GM10248 (cell line): ENCODE results near the gene GNL3.
"Not testable (repeated sequence)": the region's sequence is repeated elsewhere in the genome, so short reads cannot be mapped to it uniquely, and the experiment has no call there.

ENCODE experiments used
- CTCF ChIA-PET: fragments of 300-600 bp; sonication (Branson Sonifier 250); formaldehyde crosslinking; extraction: SDS; loops from one replicate; lab custom pipeline; 2021; ENCODE audit warnings: antibody characterized with exemption; lab: Yijun Ruan, JAX
- POLR2A ChIA-PET: fragments of 350-650 bp; sonication (Branson Sonifier 250); formaldehyde crosslinking; extraction: SDS; loops from one replicate; lab custom pipeline; 2020; ENCODE audit warnings: antibody characterized with exemption; lab: Yijun Ruan, JAX
- DNase-seq: peaks from one replicate; pipeline ENCODE4 v3.0.0; 2012; ENCODE audit errors: extremely low spot score
- TF ChIP-seq, protein P1 (sequence below): IDR thresholded peaks from 2 replicates; pipeline ENCODE4 v1.5.1; 2012; ENCODE audit warnings: mild to moderate bottlenecking, low read depth; ENCODE audit errors: extremely low read depth, missing control alignments, control extremely low read depth

The GNL3 gene

GRCh38 chr3:52651592-52651991 lies 34.2 kb upstream of the GNL3 start:
- TF ChIP-seq, protein P1, sequence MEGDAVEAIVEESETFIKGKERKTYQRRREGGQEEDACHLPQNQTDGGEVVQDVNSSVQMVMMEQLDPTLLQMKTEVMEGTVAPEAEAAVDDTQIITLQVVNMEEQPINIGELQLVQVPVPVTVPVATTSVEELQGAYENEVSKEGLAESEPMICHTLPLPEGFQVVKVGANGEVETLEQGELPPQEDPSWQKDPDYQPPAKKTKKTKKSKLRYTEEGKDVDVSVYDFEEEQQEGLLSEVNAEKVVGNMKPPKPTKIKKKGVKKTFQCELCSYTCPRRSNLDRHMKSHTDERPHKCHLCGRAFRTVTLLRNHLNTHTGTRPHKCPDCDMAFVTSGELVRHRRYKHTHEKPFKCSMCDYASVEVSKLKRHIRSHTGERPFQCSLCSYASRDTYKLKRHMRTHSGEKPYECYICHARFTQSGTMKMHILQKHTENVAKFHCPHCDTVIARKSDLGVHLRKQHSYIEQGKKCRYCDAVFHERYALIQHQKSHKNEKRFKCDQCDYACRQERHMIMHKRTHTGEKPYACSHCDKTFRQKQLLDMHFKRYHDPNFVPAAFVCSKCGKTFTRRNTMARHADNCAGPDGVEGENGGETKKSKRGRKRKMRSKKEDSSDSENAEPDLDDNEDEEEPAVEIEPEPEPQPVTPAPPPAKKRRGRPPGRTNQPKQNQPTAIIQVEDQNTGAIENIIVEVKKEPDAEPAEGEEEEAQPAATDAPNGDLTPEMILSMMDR = no peak
- POLR2A ChIA-PET = interaction anchor here (0.6 kb wide), 1 partner anchor 11 kb away, joined by 6 read pairs; no protein-coding TSS in a partner anchor
- CTCF ChIA-PET = interaction anchor here (0.9 to 1.6 kb wide), 9 partner anchors 9 to 180 kb away, joined by 3 to 5 read pairs (median 3); no protein-coding TSS in a partner anchor
- no peak for DNase-seq

DNA sequence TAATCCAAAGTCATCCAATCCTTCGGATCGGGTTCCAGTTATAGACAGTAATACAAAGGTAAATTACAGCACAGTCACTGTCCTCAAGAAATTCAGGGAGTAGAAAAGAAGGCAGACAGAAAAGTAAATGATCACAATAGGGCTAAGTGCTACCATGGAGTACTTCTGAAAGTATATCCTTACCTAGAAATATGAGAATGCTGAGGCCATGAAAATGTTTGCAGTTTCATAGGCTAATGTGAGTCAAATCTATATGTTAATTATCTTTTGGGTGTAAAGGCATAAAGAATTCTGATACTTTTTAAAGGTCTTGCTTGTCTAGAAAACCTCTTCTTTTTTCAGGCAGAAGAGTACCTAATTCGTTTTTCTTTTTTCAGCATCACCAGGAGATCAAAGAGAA lies 29.9 kb upstream of the GNL3 start:
- DNase-seq = no peak
- TF ChIP-seq, protein P1 = no peak
- CTCF ChIA-PET = interaction anchor here (0.7 to 1.6 kb wide), 2 partner anchors 10 to 29 kb away, joined by 3 to 4 read pairs; no protein-coding TSS in a partner anchor
- POLR2A ChIA-PET = no interaction called here

GRCh38 chr3:52660046-52660445 lies 25.8 kb upstream of the GNL3 start:
- ChIA-PET CTCF (interaction anchor here (1.7 kb wide), 1 partner anchor 11 kb away, joined by 5 read pairs; no protein-coding TSS in a partner anchor), POLR2A (no interaction called here)
- DNase-seq = no peak
- TF ChIP-seq, protein P1 = no peak

DNA sequence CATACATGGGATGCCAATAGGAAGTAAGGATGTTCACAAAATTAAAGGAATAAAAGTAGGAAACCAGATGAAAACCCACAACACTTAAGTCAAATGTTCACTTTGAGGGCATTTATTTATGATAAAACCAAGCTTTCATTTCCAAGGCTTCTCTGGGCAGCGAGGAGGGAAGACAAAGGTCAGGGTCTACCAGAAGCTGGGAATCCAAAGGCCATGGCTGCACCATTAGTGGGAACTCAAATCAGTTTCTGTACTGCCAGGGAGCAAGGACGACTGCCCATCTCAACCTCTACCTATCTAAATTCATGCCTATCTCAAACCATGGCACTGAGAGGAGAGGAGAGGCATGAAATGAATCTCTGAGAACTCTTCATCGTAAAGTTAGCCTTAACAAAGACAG lies 22.7 kb upstream of the GNL3 start:
- ChIA-PET CTCF (no interaction called here), POLR2A (interaction anchor here (0.6 kb wide), 2 partner anchors 12 to 535 kb away, joined by 6 to 8 read pairs; no protein-coding TSS in a partner anchor)
- DNase-seq = no peak
- TF ChIP-seq, protein P1 = no peak

- ChIA-PET POLR2A (interaction anchor here (0.8 to 1.3 kb wide), 3 partner anchors 14 to 135 kb away, joined by 3 to 4 read pairs (median 3); partner anchors contain the start of genes PBRM1 and UQCC5), CTCF (interaction anchor here (0.7 to 1.3 kb wide), 4 partner anchors 10 to 16 kb away, joined by 3 read pairs; no protein-coding TSS in a partner anchor)
- TF ChIP-seq, protein P1 = no peak
- DNase-seq = peak; percentile 35
Measured at GRCh38 chr3:52670621-52671521, 15.0 kb upstream of the GNL3 start.

GRCh38 chr3:52671676-52672075 lies 14.2 kb upstream of the GNL3 start:
- CTCF ChIA-PET = interaction anchor here (0.7 to 1.3 kb wide), 3 partner anchors 11 to 15 kb away, joined by 3 read pairs; no protein-coding TSS in a partner anchor
- no peak for DNase-seq
- POLR2A ChIA-PET = interaction anchor here (1.3 kb wide), 2 partner anchors 14 to 135 kb away, joined by 3 to 4 read pairs; partner anchors contain the start of genes PBRM1 and UQCC5
- TF ChIP-seq, protein P1 = no peak

GRCh38 chr3:52676201-52676600 lies 9.6 kb upstream of the GNL3 start:
- CTCF ChIA-PET, POLR2A ChIA-PET, DNase-seq: not testable (repeated sequence)
